OCI-LY1 (cell line): ENCODE data around the gene SLC8A1.

Source experiments
- EZH2 ChIP-seq: fragments of 200-600 bp; sonication (generic), shearing (Covaris generic); IDR thresholded peaks from 2 replicates; pipeline ENCODE4 v1.8.0; 2017; ENCODE audit warnings: borderline replicate concordance, mixed run types, mild to moderate bottlenecking, antibody characterized with exemption, low read length, moderate library complexity, mixed read lengths
- TF ChIP-seq, protein P1 (sequence below): fragments of 200-600 bp; sonication (generic), shearing (Covaris generic); IDR thresholded peaks from 2 replicates; pipeline ENCODE4 v1.5.1; 2017; ENCODE audit warnings: mild to moderate bottlenecking, antibody characterized with exemption, low read length, moderate library complexity, mixed read lengths

DNA sequence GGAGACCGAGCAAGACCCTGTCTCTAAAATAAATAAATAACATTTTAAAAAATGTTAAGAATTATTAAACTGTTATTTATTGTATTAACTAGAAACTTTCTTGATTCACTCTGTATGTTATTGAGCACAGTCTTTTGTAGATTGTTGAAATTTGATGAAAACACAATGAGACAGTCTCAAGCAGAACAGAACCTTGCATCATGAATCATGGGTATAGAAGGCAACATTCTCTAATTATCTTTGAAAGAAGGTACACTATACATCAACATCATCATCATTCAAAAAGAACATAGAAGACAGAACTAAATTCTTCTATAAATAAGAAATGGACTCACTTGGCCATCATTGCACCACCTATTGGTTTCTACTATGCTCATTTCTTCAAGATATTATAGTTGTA, 67.7 kb downstream of the SLC8A1 start:
- TF ChIP-seq EZH2, result no peak
- TF ChIP-seq, protein P1, sequence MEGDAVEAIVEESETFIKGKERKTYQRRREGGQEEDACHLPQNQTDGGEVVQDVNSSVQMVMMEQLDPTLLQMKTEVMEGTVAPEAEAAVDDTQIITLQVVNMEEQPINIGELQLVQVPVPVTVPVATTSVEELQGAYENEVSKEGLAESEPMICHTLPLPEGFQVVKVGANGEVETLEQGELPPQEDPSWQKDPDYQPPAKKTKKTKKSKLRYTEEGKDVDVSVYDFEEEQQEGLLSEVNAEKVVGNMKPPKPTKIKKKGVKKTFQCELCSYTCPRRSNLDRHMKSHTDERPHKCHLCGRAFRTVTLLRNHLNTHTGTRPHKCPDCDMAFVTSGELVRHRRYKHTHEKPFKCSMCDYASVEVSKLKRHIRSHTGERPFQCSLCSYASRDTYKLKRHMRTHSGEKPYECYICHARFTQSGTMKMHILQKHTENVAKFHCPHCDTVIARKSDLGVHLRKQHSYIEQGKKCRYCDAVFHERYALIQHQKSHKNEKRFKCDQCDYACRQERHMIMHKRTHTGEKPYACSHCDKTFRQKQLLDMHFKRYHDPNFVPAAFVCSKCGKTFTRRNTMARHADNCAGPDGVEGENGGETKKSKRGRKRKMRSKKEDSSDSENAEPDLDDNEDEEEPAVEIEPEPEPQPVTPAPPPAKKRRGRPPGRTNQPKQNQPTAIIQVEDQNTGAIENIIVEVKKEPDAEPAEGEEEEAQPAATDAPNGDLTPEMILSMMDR, result no peak
